ENCODE results near the gene VAT1. TPM values are rescaled to one million over a fixed set of nuclear protein-coding genes. Genes with fewer than 3 reads are reported as not detected.
A peak's percentile ranks its signal among the peaks of the same experiment; 100 is the strongest.
"Not testable (repeated sequence)": the region's sequence is repeated elsewhere in the genome, so short reads cannot be mapped to it uniquely, and the experiment has no call there.

Gene VAT1
- total RNA-seq, 1 experiment from 2014 or later: 45.7 TPM

DNA sequence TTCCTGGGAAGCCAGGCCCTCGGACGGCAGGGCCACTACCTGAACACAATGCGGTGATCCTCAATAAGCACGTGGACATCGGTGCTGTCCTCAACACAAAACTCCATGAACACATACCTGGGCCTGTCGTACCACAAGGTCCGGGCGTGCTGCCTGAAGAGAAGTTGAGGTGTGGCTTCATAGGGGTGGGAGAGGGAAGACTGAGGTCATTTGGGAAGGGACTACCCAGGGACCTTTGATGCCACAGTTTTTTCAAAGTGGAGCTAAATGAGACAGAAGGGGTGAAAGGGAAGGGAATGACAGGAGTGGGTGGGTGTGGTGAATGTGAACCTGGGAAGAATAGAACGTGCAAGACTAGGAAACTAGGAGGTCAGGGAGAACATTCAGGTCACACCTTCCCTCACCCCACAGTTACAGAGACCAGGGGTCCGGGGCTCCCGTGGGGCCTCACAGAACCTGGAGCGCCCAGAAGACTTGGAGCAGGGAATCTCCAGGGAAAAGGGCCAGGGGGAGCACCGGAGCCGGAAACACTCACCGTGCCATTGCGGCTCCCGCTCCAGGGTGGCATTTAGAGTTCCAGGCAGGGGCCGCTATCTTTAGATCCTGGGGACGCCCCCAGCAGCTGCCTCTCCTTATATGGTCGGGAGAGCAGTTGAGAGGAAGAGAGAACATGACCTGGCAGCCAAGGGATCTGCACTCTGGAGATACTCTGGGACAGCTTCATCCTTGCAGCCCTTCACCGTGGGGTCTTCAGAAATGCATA, 42.5 kb downstream of the VAT1 start, which contains the start of gene PTGES3L:
TSS of gene PTGES3L (minus strand) at position 570 of the 763 bp plus-strand sequence. CDS start at position 543, 27 bp downstream.
- peak within 1 kb of the TSS; percentile 74 for H3K27ac ChIP-seq (ENCODE audit: low read length)
- H3K4me3 ChIP-seq (ENCODE audit: low read length): peak within 1 kb of the TSS; percentile 94
- no peaks in the 10 kb centered on the region for H3K27me3 ChIP-seq (ENCODE audit: low read length)
- H3K4me2 ChIP-seq (ENCODE audit: low read depth, low read length, poor library complexity, severe bottlenecking): peak within 1 kb of the TSS; percentile 79
- H3K9ac ChIP-seq (ENCODE audit: low read length): peak within 1 kb of the TSS; percentile 95
- no peaks in the 10 kb centered on the region for H3K9me2 ChIP-seq (replicated peaks; ENCODE audit: insufficient read depth, low read length)
- no peaks in the 10 kb centered on the region for H3K9me3 ChIP-seq (ENCODE audit: low read length)
- H2AFZ ChIP-seq (ENCODE audit: low read length): peak within 1 kb of the TSS; percentile 70; the same call in 1 of the 2 replicates
- H4K20me1 ChIP-seq (ENCODE audit: insufficient read depth, low read depth, low read length): peaks cover 5% of the 10 kb centered on the region; the same call in 1 of the 2 replicates
- no peak for DNase-seq
- peaks cover 42% of the 10 kb centered on the region for H3K79me2 ChIP-seq (ENCODE audit: low read length)
- H3K4me1 ChIP-seq (ENCODE audit: low read length): peaks cover 29% of the 10 kb centered on the region
- H3K36me3 ChIP-seq (ENCODE audit: insufficient read depth, low read length): peaks cover 6% of the 10 kb centered on the region

DNA sequence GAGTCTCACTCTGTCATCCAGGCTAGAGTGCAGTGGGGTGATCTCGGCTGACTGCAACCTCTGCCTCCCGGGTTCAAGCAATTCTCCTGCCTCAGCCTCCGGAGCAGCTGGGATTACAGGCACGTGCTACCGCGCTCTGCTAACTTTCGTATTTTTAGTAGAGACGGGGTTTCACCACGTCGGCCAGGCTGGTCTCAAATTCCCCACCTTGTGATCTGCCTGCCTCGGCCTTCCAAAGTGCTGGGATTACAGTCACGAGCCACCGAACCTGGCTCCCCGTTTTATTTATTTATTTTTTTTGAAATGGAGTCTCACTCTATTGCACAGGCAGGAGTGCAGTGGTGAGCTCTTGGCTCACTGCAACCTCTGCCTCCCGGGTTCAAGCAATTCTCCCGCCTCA, 46.5 kb downstream of the VAT1 start:
- H3K9ac ChIP-seq (ENCODE audit: low read length); H2AFZ ChIP-seq (ENCODE audit: low read length): not testable (repeated sequence)

DNA sequence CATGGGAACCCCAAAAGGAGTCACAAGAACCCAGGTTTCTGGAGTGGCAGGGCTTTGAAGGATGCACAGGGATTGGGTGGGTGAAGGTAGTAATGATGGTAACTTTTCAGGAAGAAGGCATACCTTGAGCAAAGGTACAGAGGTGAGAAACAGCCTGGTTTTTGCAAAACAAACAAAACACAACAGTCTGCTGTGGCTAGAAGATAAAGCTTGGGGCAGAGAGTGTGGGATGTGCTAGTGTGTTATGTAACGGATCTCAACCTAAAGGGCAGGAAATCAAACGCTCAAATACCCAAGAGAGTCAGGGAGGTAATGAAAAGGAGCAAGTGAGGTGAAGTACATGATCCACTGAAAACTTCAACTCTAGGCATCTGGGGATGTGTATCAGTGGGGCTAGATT, 46.9 kb downstream of the VAT1 start:
- Histone ChIP-seq H3K36me3 (ENCODE audit: insufficient read depth, low read length) (no peaks in the 10 kb centered on the region), H3K79me2 (ENCODE audit: low read length) (no peaks in the 10 kb centered on the region)

More for the DNA sequence above, 46.5 kb downstream of the VAT1 start:
- H4K20me1 ChIP-seq (ENCODE audit: insufficient read depth, low read depth, low read length); H3K27me3 ChIP-seq (ENCODE audit: low read length); H3K9me2 ChIP-seq (replicated peaks; ENCODE audit: insufficient read depth, low read length); H3K79me2 ChIP-seq (ENCODE audit: low read length); H3K36me3 ChIP-seq (ENCODE audit: insufficient read depth, low read length); H3K4me3 ChIP-seq (ENCODE audit: low read length); H3K27ac ChIP-seq (ENCODE audit: low read length); DNase-seq; H3K4me2 ChIP-seq (ENCODE audit: low read depth, low read length, poor library complexity, severe bottlenecking); H3K9me3 ChIP-seq (ENCODE audit: low read length); H3K4me1 ChIP-seq (ENCODE audit: low read length): not testable (repeated sequence)

DNA sequence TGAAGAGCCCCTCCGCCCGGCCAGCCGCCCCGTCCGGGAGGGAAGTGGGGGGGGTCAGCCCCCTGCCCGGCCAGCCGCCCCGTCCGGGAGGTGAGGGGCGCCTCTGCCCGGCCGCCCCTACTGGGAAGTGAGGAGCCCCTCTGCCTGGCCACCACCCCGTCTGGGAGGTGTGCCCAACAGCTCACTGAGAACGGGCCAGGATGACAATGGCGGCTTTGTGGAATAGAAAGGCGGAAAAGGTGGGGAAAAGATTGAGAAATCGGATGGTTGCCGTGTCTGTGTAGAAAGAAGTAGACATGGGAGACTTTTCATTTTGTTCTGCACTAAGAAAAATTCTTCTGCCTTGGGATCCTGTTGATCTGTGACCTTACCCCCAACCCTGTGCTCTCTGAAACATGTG, 48.9 kb downstream of the VAT1 start:
- not testable (repeated sequence) for DNase-seq; H3K27me3 ChIP-seq (ENCODE audit: low read length)

More for the DNA sequence above, 46.9 kb downstream of the VAT1 start:
- Histone ChIP-seq H3K4me2 (ENCODE audit: low read depth, low read length, poor library complexity, severe bottlenecking) (no peak overlapping the region), H3K4me3 (ENCODE audit: low read length) (no peak overlapping the region), H2AFZ (ENCODE audit: low read length) (no peak overlapping the region), H4K20me1 (ENCODE audit: insufficient read depth, low read depth, low read length) (no peaks in the 10 kb centered on the region), H3K27ac (ENCODE audit: low read length) (no peak overlapping the region), H3K27me3 (ENCODE audit: low read length) (no peaks in the 10 kb centered on the region), H3K4me1 (ENCODE audit: low read length) (peaks cover 9% of the 10 kb centered on the region), H3K9me2 (replicated peaks; ENCODE audit: insufficient read depth, low read length) (no peaks in the 10 kb centered on the region), H3K9me3 (ENCODE audit: low read length) (no peaks in the 10 kb centered on the region), H3K9ac (ENCODE audit: low read length) (no peak overlapping the region)
- no peak for DNase-seq

DNA sequence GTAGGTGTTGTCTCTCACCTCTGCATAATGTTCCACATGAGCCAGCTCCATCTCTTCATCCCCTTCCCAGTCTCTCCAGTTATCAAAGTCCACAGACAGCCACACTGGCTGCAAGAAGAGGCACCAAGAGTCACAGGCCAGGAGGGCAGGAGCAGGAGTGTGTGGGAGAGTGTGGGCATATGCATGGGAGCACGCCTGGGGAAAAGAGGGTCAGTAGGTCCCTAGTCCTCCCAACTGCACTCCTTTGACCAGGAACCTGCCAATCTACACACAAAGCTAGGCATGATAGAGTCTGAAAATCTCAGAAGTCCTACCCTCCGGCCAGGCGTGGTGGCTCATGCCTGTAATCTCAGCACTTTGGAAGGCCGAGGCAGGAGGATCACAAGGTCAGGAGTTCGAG, 50.6 kb downstream of the VAT1 start:
- H4K20me1 ChIP-seq (ENCODE audit: insufficient read depth, low read depth, low read length): no peaks in the 10 kb centered on the region
- DNase-seq: no peak
- no peak overlapping the region for H3K27ac ChIP-seq (ENCODE audit: low read length)
- H3K79me2 ChIP-seq (ENCODE audit: low read length): no peaks in the 10 kb centered on the region
- 0 out of 2 replicates have a peak, but pooled peaks cover 3% of the 10 kb centered on the region for H3K4me1 ChIP-seq (ENCODE audit: low read length)
- no peak overlapping the region for H3K4me2 ChIP-seq (ENCODE audit: low read depth, low read length, poor library complexity, severe bottlenecking)
- H3K9me3 ChIP-seq (ENCODE audit: low read length): no peaks in the 10 kb centered on the region
- no peaks in the 10 kb centered on the region for H3K27me3 ChIP-seq (ENCODE audit: low read length)
- H3K4me3 ChIP-seq (ENCODE audit: low read length): no peak overlapping the region
- H3K9me2 ChIP-seq (replicated peaks; ENCODE audit: insufficient read depth, low read length): no peaks in the 10 kb centered on the region
- no peaks in the 10 kb centered on the region for H3K36me3 ChIP-seq (ENCODE audit: insufficient read depth, low read length)
- H2AFZ ChIP-seq (ENCODE audit: low read length): no peak overlapping the region
- no peak overlapping the region for H3K9ac ChIP-seq (ENCODE audit: low read length)

More for the DNA sequence above, 48.9 kb downstream of the VAT1 start:
- not testable (repeated sequence) for H4K20me1 ChIP-seq (ENCODE audit: insufficient read depth, low read depth, low read length); H3K4me1 ChIP-seq (ENCODE audit: low read length); H3K4me3 ChIP-seq (ENCODE audit: low read length); H3K9me2 ChIP-seq (replicated peaks; ENCODE audit: insufficient read depth, low read length); H3K9ac ChIP-seq (ENCODE audit: low read length); H2AFZ ChIP-seq (ENCODE audit: low read length); H3K36me3 ChIP-seq (ENCODE audit: insufficient read depth, low read length); H3K4me2 ChIP-seq (ENCODE audit: low read depth, low read length, poor library complexity, severe bottlenecking); H3K79me2 ChIP-seq (ENCODE audit: low read length); H3K27ac ChIP-seq (ENCODE audit: low read length); H3K9me3 ChIP-seq (ENCODE audit: low read length)

DNA sequence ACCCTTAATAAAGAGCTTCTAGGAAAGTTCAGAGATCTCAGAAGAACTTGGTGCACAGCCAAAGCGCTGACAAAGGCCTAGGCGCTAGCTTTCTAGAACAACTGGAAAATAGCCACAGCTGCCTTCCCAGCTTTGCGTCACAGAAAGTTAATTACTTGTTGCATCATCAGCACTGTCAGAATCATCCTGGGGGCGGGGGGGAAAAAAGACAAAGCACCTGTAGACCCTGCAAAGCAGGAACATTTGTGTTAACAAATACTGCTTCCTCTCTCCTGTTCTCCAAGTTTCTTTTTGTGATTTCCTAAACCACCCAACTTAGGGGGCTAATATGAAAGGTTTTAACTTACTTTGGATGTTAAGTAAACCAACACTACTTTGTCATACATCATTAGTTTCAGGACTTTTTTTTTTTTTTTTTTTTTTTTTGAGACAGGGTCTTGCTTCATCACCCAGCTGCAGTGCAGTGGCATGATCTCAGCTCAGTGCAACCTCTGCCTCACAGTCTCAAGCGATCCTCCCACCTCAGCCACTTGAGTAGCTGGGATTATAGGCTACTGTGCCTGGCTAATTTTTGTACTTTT, 53.1 kb downstream of the VAT1 start:
- Histone ChIP-seq H3K27me3 (ENCODE audit: low read length) (no peaks in the 10 kb centered on the region), H3K4me2 (ENCODE audit: low read depth, low read length, poor library complexity, severe bottlenecking) (no peak overlapping the region), H3K9me3 (ENCODE audit: low read length) (no peaks in the 10 kb centered on the region), H3K4me3 (ENCODE audit: low read length) (no peak overlapping the region), H3K27ac (ENCODE audit: low read length) (no peak overlapping the region), H4K20me1 (ENCODE audit: insufficient read depth, low read depth, low read length) (no peaks in the 10 kb centered on the region), H3K36me3 (ENCODE audit: insufficient read depth, low read length) (no peaks in the 10 kb centered on the region), H3K79me2 (ENCODE audit: low read length) (peaks cover 6% of the 10 kb centered on the region), H2AFZ (ENCODE audit: low read length) (no peak overlapping the region), H3K4me1 (ENCODE audit: low read length) (peaks cover 8% of the 10 kb centered on the region), H3K9me2 (replicated peaks; ENCODE audit: insufficient read depth, low read length) (no peaks in the 10 kb centered on the region), H3K9ac (ENCODE audit: low read length) (no peak overlapping the region)
- peak; percentile 42 for DNase-seq

DNA sequence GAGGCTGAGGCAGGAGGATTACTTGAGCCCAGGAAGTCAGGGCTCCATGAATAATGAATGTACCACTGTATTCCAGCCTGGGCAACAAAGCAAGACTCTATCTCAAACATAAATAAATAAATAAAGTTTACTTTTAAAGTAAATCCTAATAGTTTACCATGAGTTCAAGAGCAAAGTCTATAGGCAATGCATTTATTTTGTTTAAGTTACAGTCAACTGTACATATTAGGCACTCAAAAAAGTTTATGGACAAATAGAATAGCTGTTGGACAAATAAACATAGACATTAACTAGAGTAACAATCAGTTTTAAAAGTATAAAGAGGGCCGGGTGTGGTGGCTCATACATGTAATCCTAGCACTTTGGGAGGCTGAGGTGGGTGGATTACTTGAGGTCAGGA, 54.3 kb downstream of the VAT1 start:
- no peak for DNase-seq
- H3K9me2 ChIP-seq (replicated peaks; ENCODE audit: insufficient read depth, low read length): no peaks in the 10 kb centered on the region
- no peaks in the 10 kb centered on the region for H3K36me3 ChIP-seq (ENCODE audit: insufficient read depth, low read length)
- no peak overlapping the region for H3K9ac ChIP-seq (ENCODE audit: low read length)
- no peaks in the 10 kb centered on the region for H3K9me3 ChIP-seq (ENCODE audit: low read length)
- H4K20me1 ChIP-seq (ENCODE audit: insufficient read depth, low read depth, low read length): no peaks in the 10 kb centered on the region
- H3K4me1 ChIP-seq (ENCODE audit: low read length): peaks cover 15% of the 10 kb centered on the region
- no peak overlapping the region for H2AFZ ChIP-seq (ENCODE audit: low read length)
- H3K27ac ChIP-seq (ENCODE audit: low read length): no peak overlapping the region
- no peak overlapping the region for H3K4me2 ChIP-seq (ENCODE audit: low read depth, low read length, poor library complexity, severe bottlenecking)
- H3K4me3 ChIP-seq (ENCODE audit: low read length): no peak overlapping the region
- H3K79me2 ChIP-seq (ENCODE audit: low read length): peaks cover 17% of the 10 kb centered on the region
- no peaks in the 10 kb centered on the region for H3K27me3 ChIP-seq (ENCODE audit: low read length)

All from Karpas-422 (cell line).